Measurements from ENCODE around the gene NOTCH3.
A peak's percentile ranks its signal among the peaks of the same experiment; 100 is the strongest.

Gene NOTCH3

DNA sequence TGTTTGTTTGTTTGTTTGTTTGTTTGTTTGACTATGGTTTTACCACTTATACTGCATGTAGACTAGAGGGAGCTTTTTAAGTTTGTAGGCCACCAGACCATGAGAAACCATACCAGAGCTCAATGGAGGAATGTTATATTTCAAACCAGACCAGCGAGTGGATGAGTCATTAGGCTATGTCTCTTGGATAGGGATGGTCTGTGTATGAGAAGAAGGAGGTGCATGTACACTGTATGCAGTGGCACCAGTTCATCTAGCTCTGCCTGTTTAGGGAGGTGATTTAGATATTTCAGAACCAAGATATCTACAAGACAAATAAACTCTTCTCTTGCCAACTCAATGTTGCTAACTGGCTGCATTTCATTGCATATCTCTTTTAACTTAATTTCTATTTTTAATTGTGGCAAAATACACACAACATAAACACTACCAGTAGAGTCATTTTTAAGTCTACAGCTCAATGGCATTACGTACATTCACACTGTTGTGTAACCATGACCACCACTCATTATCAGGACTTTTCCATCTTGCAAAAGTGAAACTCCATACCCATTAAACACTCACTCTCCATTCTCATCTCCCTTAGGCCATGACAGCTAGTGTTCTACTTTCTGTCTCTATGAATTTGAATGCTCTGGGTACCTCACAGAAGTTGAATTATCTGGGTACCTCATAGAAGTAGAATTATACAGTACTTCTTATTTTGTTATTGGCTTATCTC, 64.4 kb downstream of the NOTCH3 start:
- H3K4me3 ChIP-seq (ENCODE audit: low read depth, low read length), result no peak overlapping the region
- DNase-seq (ENCODE audit: low read depth), result peak; percentile 63
- TF ChIP-seq, protein P1, sequence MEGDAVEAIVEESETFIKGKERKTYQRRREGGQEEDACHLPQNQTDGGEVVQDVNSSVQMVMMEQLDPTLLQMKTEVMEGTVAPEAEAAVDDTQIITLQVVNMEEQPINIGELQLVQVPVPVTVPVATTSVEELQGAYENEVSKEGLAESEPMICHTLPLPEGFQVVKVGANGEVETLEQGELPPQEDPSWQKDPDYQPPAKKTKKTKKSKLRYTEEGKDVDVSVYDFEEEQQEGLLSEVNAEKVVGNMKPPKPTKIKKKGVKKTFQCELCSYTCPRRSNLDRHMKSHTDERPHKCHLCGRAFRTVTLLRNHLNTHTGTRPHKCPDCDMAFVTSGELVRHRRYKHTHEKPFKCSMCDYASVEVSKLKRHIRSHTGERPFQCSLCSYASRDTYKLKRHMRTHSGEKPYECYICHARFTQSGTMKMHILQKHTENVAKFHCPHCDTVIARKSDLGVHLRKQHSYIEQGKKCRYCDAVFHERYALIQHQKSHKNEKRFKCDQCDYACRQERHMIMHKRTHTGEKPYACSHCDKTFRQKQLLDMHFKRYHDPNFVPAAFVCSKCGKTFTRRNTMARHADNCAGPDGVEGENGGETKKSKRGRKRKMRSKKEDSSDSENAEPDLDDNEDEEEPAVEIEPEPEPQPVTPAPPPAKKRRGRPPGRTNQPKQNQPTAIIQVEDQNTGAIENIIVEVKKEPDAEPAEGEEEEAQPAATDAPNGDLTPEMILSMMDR (IDR thresholded peaks at IDR 0.05; ENCODE audit: control insufficient read depth, extremely low read depth, insufficient read depth), result no peak

DNA sequence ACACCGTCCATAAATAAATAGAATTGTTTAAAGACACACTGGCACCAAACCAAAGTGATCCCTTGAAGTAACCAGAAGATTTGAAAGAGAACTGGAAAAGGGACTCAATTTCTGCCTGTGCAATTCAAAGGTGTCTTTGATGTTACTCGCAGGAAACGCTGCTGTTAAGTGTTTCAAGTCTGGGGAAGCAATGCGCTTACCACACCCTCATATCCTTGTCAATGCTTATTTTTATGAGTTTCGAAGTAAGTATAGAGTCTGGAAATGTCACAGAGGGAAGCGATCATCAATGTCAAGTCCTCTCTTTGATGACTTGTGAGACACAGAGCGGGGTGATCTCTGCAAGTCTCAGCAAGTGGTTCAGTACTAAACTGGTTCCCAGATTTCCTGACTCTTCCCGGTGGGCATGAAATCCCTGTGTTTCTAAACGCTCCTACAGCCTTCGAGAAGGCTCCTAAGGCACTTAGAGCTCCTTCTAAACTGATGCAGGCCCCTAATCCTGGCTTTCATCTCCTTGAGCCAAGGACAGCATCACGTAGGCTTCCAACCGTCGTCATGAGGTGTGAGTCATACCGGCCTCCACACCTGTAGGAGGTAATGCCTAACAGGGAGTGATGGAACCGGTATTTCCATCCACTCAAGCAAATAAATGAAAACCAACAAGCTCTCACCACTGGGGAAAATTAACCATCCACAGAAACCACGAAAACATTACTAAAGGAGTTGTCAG, 70.8 kb downstream of the NOTCH3 start:
- TF ChIP-seq, protein P1 (IDR thresholded peaks at IDR 0.05; ENCODE audit: control insufficient read depth, extremely low read depth, insufficient read depth), result no peak
- peak; percentile 64 for DNase-seq (ENCODE audit: low read depth)

DNA sequence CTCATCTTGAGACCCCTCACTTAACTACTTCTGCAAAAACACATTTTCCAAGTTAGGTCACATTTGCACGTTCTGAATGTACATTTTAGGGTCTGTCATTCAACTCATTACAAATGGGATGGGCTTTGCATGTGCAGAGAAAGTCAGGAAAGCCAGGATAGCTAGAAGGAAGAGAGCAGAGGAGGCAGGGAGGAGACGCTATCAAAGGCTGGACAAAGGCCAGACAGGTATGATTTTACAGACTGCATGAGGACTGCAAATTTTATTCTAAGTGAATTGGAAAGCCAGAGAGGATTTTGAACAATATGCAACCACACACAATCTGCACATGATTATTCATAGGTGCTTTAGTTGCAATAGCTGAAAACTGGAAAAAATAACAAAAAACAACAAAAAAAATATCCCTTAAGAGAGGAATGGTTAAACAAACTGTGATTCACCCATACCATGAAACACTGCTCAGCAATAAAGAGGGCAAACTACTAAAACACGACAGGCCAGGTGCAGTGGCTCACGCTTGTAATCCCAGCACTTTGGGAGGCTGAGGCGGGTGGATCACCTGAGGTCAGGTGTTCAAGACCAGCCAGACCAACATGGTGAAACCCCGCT, 72.5 kb downstream of the NOTCH3 start:
- TF ChIP-seq, protein P1 (IDR thresholded peaks at IDR 0.05; ENCODE audit: control insufficient read depth, extremely low read depth, insufficient read depth), result no peak
- DNase-seq (ENCODE audit: low read depth), result no peak
- H3K4me3 ChIP-seq (ENCODE audit: low read depth, low read length), result no peak overlapping the region

More for the DNA sequence above, 70.8 kb downstream of the NOTCH3 start:
- H3K4me3 ChIP-seq (ENCODE audit: low read depth, low read length), result no peak overlapping the region

DNA sequence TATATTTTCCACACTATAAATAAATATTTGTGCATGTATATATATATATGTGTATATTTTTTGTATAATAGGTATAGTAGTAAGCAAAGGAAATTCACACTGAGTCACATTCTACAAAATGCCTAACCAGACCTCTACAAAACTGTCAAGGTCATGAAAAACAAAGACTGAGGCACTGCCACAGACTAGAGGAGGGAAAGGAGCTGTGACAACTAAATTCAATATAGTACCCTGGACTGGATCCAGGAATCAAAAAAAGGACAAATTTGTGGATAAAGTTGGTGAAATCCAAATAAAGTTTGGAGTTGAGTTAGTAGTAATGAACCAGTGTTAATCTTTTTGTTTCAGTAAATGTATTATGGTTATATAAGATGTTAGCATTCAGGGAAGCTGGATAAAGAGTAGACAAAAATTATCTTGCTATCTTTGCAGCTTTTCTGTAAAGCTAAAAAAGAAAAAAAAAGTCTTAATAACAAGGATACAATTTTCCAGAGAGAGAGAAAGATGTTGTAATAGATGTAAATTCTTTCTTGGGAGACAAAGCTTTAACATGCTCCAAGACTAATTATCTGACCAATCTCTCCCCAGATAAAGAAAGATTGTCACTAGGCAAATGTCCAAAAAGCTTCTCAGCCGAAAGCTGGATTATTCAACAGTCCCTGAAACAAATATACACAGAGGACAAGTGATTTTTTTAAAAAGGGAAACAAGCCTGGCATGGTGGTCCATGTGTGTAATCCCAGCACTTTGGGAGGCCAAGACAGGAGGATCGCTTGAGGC, 74.5 kb downstream of the NOTCH3 start:
- no peak for DNase-seq (ENCODE audit: low read depth)
- peak overlapping the region; percentile 84 for H3K4me3 ChIP-seq (ENCODE audit: low read depth, low read length)
- TF ChIP-seq, protein P1 (IDR thresholded peaks at IDR 0.05; ENCODE audit: control insufficient read depth, extremely low read depth, insufficient read depth), result no peak

DNA sequence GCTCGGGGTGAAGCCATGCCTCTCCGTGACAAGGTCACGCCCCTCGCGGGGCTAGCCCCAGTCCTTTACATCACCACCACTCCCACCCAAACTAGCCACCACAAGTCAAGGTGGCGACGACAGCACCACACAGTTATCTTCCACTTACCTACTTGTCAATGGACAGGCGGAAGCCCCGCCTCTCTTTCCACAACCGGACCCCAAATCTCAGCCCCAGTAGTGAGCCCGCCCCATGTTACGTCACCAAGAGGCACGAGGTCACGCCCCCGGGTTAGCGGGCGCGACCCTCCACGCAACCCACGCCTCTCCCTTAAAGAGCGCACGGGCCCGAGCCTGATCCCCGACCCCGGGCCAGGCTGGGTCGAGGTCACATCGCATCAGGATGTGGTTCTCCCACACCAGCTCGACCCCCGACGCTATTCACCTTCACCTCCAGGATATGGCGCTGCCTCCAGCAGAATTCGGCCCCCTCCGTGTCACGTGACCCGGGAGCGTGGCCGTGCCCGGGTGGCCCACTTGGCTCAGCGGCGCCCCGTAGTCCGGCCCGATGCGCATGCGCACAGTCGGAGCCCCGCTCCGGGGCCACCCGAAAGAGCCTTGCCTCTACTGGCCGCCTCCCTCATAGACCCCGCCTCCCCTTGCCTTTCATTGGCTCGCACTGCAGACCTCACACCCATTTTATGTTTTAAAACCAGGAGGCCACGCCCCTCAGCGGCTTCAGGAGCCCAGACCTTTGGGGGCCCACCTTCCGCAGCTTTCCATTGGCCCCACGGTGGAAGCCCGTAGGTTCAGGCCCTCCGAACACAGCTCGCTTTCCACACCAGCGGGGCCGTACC, 75.3 kb downstream of the NOTCH3 start:
- DNase-seq (ENCODE audit: low read depth), result peak; percentile 90
- H3K4me3 ChIP-seq (ENCODE audit: low read depth, low read length), result peak overlapping the region; percentile 84
- TF ChIP-seq, protein P1 (IDR thresholded peaks at IDR 0.05; ENCODE audit: control insufficient read depth, extremely low read depth, insufficient read depth), result no peak
